Right kidney (tissue), 9 donors: ENCODE measurements around the gene KRT28.

Source experiments
- DNase-seq: peaks from one replicate; pipeline ENCODE4 v3.0.0-alpha.2; 2016
- long read RNA-seq, 8 donors: transcript quantifications; one replicate each; lab custom pipeline, GENCODE V29; 2026

KRT28 gene
- long read RNA-seq, donor 1: 0 reads
- long read RNA-seq, donor 2: 0 reads
- long read RNA-seq, donor 3: 0 reads
- long read RNA-seq, donor 4: 0 reads
- long read RNA-seq, donor 5: 0 reads
- long read RNA-seq, donor 6: 0 reads
- long read RNA-seq, donor 7: 0 reads
- long read RNA-seq, donor 8: 0 reads

- no peak for DNase-seq
Observed at GRCh38 chr17:40799859-40800258, at the start of gene KRT28. Gene KRT28, minus strand, starts transcription at chr17:40799959. Its CDS starts 66 bp downstream, at chr17:40799893.

- no peak for DNase-seq
Observed at GRCh38 chr17:40848583-40849235, 49.0 kb upstream of the KRT28 start.

- DNase-seq: no peak
Observed at GRCh38 chr17:40846515-40847144, 46.9 kb upstream of the KRT28 start.

- no peak for DNase-seq
Observed at GRCh38 chr17:40844671-40845107, 44.9 kb upstream of the KRT28 start.

GRCh38 chr17:40843242-40843641 is 43.5 kb upstream of the KRT28 start:
- no peak for DNase-seq

GRCh38 chr17:40841246-40841645 is 41.5 kb upstream of the KRT28 start:
- no peak for DNase-seq

GRCh38 chr17:40839194-40839593 is 39.4 kb upstream of the KRT28 start:
- no peak for DNase-seq

GRCh38 chr17:40836020-40836419 is 36.3 kb upstream of the KRT28 start:
- no peak for DNase-seq

GRCh38 chr17:40833882-40834281 is 34.1 kb upstream of the KRT28 start:
- DNase-seq: no peak

- DNase-seq: no peak
Observed at GRCh38 chr17:40832840-40833239, 33.1 kb upstream of the KRT28 start.

GRCh38 chr17:40830085-40830776 is 30.5 kb upstream of the KRT28 start:
- DNase-seq: no peak

GRCh38 chr17:40828454-40829044 is 28.8 kb upstream of the KRT28 start:
- DNase-seq: no peak

GRCh38 chr17:40827746-40828453 is 28.1 kb upstream of the KRT28 start:
- DNase-seq: no peak

- no peak for DNase-seq
Observed at GRCh38 chr17:40825599-40825998, 25.8 kb upstream of the KRT28 start.

GRCh38 chr17:40824015-40824832 is 24.5 kb upstream of the KRT28 start:
- no peak for DNase-seq

- DNase-seq: no peak
Observed at GRCh38 chr17:40822132-40822812, 22.5 kb upstream of the KRT28 start, which contains the start of gene KRT10. Gene KRT10, minus strand, starts transcription at chr17:40822614. Its CDS starts 29 bp downstream, at chr17:40822585.

- no peak for DNase-seq
Observed at GRCh38 chr17:40821536-40821935, 21.8 kb upstream of the KRT28 start.

GRCh38 chr17:40820228-40820838 is 20.6 kb upstream of the KRT28 start:
- no peak for DNase-seq

GRCh38 chr17:40819528-40820125 is 19.9 kb upstream of the KRT28 start:
- no peak for DNase-seq
